Skeletal muscle tissue (tissue), 4 donors: Measurements from ENCODE around the gene NXN. TPM values are rescaled to one million over a fixed set of nuclear protein-coding genes. Genes with fewer than 3 reads are reported as not detected.
"Not testable (repeated sequence)": the region's sequence is repeated elsewhere in the genome, so short reads cannot be mapped to it uniquely, and the experiment has no call there.

Source experiments
- H3K27ac ChIP-seq: one replicate; pipeline ENCODE4 v1.7.0; 2013; ENCODE audit warnings: mild to moderate bottlenecking, low read depth, low read length, inconsistent platforms
- H3K27me3 ChIP-seq, 3 donors: one replicate each; pipeline ENCODE4 v1.7.0; 2013; ENCODE audit warnings: low read length in 3 of 3; ENCODE audit not compliant: control insufficient read depth in 3 of 3, insufficient read depth in 3 of 3
- H3K36me3 ChIP-seq, 3 donors: one replicate each; pipeline ENCODE4 v1.7.0; 2013; ENCODE audit warnings: low read length in 3 of 3; ENCODE audit not compliant: control insufficient read depth in 3 of 3, insufficient read depth in 3 of 3
- H3K4me1 ChIP-seq, 3 donors: one replicate each; pipeline ENCODE4 v1.7.0; 2013; ENCODE audit warnings: low read length in 3 of 3, mild to moderate bottlenecking in 3 of 3; ENCODE audit not compliant: control insufficient read depth in 3 of 3, insufficient read depth in 3 of 3
- H3K4me3 ChIP-seq, 3 donors: one replicate each; pipeline ENCODE4 v1.7.0; 2013; ENCODE audit warnings: low read length in 3 of 3
- H3K9ac ChIP-seq, 3 donors: one replicate each; pipeline ENCODE4 v1.7.0; 2013; ENCODE audit warnings: low read length in 3 of 3, mild to moderate bottlenecking in 3 of 3, moderate library complexity in 2 of 3, low read depth in 1 of 3
- H3K9me3 ChIP-seq, 3 donors: one replicate each; pipeline ENCODE4 v1.7.0; 2013; ENCODE audit warnings: low read length in 3 of 3; ENCODE audit not compliant: control insufficient read depth in 3 of 3
- total RNA-seq: library from RNA; depleted of rRNA; stranded (reverse); fragments of >200 nt; gene quantifications from one replicate; pipeline ENCODE4 v1.2.3, GENCODE V29; 2014
- donor health status: Osteomylitis.

Gene NXN
- total RNA-seq, 1 donor from 2014 or later = 33.9 TPM

GRCh38 chr17:834136-834535, 145.4 kb downstream of the NXN start:
- H3K9me3 ChIP-seq = no peaks in the 10 kb centered on the region
- H3K27ac ChIP-seq = no peak overlapping the region
- no peak overlapping the region for H3K9ac ChIP-seq
- peaks cover 8 to 27% (median 18%) of the 10 kb centered on the region in 3 donors for H3K4me1 ChIP-seq
- no peaks in the 10 kb centered on the region for H3K27me3 ChIP-seq
- no peak overlapping the region for H3K4me3 ChIP-seq
- no peaks in the 10 kb centered on the region for H3K36me3 ChIP-seq

- H3K9me3 ChIP-seq = no peaks in the 10 kb centered on the region
- no peak overlapping the region for H3K4me3 ChIP-seq
- H3K27me3 ChIP-seq = no peaks in the 10 kb centered on the region
- H3K9ac ChIP-seq = no peak overlapping the region
- peaks cover 0 to 3% (median 0%) of the 10 kb centered on the region in 3 donors for H3K36me3 ChIP-seq
- peak overlapping the region; percentile 40 for H3K27ac ChIP-seq
- peaks cover 3 to 20% (median 14%) of the 10 kb centered on the region in 3 donors for H3K4me1 ChIP-seq
These were observed 148.6 kb downstream of the NXN start for GRCh38 chr17:830950-831349.

- Histone ChIP-seq H3K4me1 (peaks cover 3 to 19% (median 14%) of the 10 kb centered on the region in 3 donors), H3K9ac (peak overlapping the region in 1 of 3 donors; percentile 38), H3K27me3 (no peaks in the 10 kb centered on the region), H3K36me3 (peaks cover 2 to 8% (median 5%) of the 10 kb centered on the region in 3 donors), H3K27ac (peak overlapping the region; percentile 40), H3K9me3 (no peaks in the 10 kb centered on the region), H3K4me3 (no peak overlapping the region)
These were observed 149.2 kb downstream of the NXN start for GRCh38 chr17:830381-830780.

GRCh38 chr17:829614-830013, 150.0 kb downstream of the NXN start:
- not testable (repeated sequence) for H3K27ac ChIP-seq, H3K4me3 ChIP-seq, H3K9me3 ChIP-seq, H3K27me3 ChIP-seq, H3K9ac ChIP-seq
- Histone ChIP-seq H3K36me3 (peaks cover 5 to 11% (median 7%) of the 10 kb centered on the region in 3 donors), H3K4me1 (peaks cover 3 to 17% (median 14%) of the 10 kb centered on the region in 3 donors)

- Histone ChIP-seq H3K4me1 (peaks cover 3 to 20% (median 16%) of the 10 kb centered on the region in 3 donors), H3K9me3 (no peaks in the 10 kb centered on the region), H3K9ac (no peak overlapping the region), H3K27ac (no peak overlapping the region), H3K27me3 (no peaks in the 10 kb centered on the region), H3K36me3 (peaks cover 5 to 12% (median 9%) of the 10 kb centered on the region in 3 donors), H3K4me3 (no peak overlapping the region)
These were observed 150.8 kb downstream of the NXN start for GRCh38 chr17:828761-829160.

- H3K9me3 ChIP-seq = no peaks in the 10 kb centered on the region
- H3K9ac ChIP-seq = no peak overlapping the region
- no peak overlapping the region for H3K27ac ChIP-seq
- peaks cover 13 to 19% (median 17%) of the 10 kb centered on the region in 3 donors for H3K36me3 ChIP-seq
- H3K4me3 ChIP-seq = no peak overlapping the region
- peaks cover 3 to 23% (median 16%) of the 10 kb centered on the region in 3 donors for H3K4me1 ChIP-seq
- no peaks in the 10 kb centered on the region for H3K27me3 ChIP-seq
These were observed 152.8 kb downstream of the NXN start for GRCh38 chr17:826778-827177.

GRCh38 chr17:825216-825615, 154.4 kb downstream of the NXN start:
- Histone ChIP-seq H3K4me1 (peaks cover 0 to 14% (median 7%) of the 10 kb centered on the region in 3 donors), H3K27me3 (no peaks in the 10 kb centered on the region), H3K9ac (no peak overlapping the region), H3K9me3 (no peaks in the 10 kb centered on the region), H3K4me3 (no peak overlapping the region), H3K27ac (no peak overlapping the region), H3K36me3 (peaks cover 15 to 24% (median 17%) of the 10 kb centered on the region in 3 donors)

GRCh38 chr17:824378-824777, 155.2 kb downstream of the NXN start:
- Histone ChIP-seq H3K36me3 (peaks cover 22 to 32% (median 23%) of the 10 kb centered on the region in 3 donors), H3K27ac (no peak overlapping the region), H3K27me3 (no peaks in the 10 kb centered on the region), H3K9me3 (no peaks in the 10 kb centered on the region), H3K4me1 (peaks cover 0 to 11% (median 4%) of the 10 kb centered on the region in 3 donors), H3K4me3 (no peak overlapping the region), H3K9ac (peak overlapping the region in 1 of 3 donors; percentile 25)

- no peak overlapping the region for H3K9ac ChIP-seq
- peaks cover 26 to 33% (median 27%) of the 10 kb centered on the region in 3 donors for H3K36me3 ChIP-seq
- H3K4me3 ChIP-seq = no peak overlapping the region
- H3K9me3 ChIP-seq = no peaks in the 10 kb centered on the region
- no peaks in the 10 kb centered on the region for H3K27me3 ChIP-seq
- H3K27ac ChIP-seq = no peak overlapping the region
- H3K4me1 ChIP-seq = peaks cover 0 to 11% (median 4%) of the 10 kb centered on the region in 3 donors
These were observed 156.1 kb downstream of the NXN start for GRCh38 chr17:823501-823902.

- Histone ChIP-seq H3K27ac (no peak overlapping the region), H3K9me3 (no peaks in the 10 kb centered on the region), H3K27me3 (no peaks in the 10 kb centered on the region), H3K4me1 (peaks cover 0 to 7% (median 0%) of the 10 kb centered on the region in 3 donors), H3K9ac (no peak overlapping the region), H3K4me3 (no peak overlapping the region), H3K36me3 (peaks cover 36 to 43% (median 43%) of the 10 kb centered on the region in 3 donors)
These were observed 160.3 kb downstream of the NXN start for GRCh38 chr17:819251-819650.
